SK-MEL-5 (cell line): ENCODE results near the gene FARP1. TPM values are rescaled to one million over a fixed set of nuclear protein-coding genes. Genes with fewer than 3 reads are reported as not detected.

Source experiments
- DNase-seq: peaks from one replicate; pipeline ENCODE4 v3.0.0-alpha.2; 2016; ENCODE audit warnings: low read depth, low spot score
- in situ Hi-C: cut with HindIII; loops from 2 replicates; pipeline ENCODE4 v1.10.0; 2016; ENCODE audit warnings: low sequenced_read_pairs, high pct_unique_total_duplicates, low pct_unique_long_range_greater_than_20kb
- total RNA-seq: library from RNA; depleted of rRNA; stranded (reverse); fragments of >200 nt; shearing (Covaris generic); gene quantifications from 2 replicates; pipeline ENCODE4 v1.2.3, GENCODE V29; 2014

The FARP1 gene
- total RNA-seq, 1 experiment from 2014 or later: 39.8 TPM

- in situ Hi-C loops: no loop called here
- DNase-seq: no peak
Measured at GRCh38 chr13:98232456-98232855, 89.6 kb downstream of the FARP1 start.

GRCh38 chr13:98233127-98233526, 90.2 kb downstream of the FARP1 start:
- in situ Hi-C loops: no loop called here
- DNase-seq: no peak

- in situ Hi-C loops: no loop called here
- DNase-seq: no peak
Measured at GRCh38 chr13:98234348-98234747, 91.5 kb downstream of the FARP1 start.

DNA sequence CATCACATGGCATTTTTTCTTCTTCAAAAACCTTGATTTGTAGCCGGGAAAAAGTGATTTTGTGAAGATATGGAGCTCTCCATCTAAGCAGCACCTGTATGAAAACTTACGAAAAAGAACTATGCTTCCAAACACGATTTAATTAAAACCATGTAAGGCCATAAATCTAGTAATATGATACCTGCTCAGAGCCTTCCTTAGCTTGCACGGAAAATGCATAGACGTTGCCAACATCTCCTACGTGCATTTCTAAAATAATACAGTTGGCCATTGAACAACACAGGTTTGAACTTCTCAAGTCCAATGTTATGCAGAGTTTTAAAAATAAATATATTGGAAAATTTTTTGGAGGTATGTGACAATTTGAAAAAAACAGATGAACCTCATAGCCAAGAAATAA, 93.3 kb downstream of the FARP1 start:
- no peak for DNase-seq
- in situ Hi-C loops: no loop called here

GRCh38 chr13:98237331-98237730, 94.4 kb downstream of the FARP1 start:
- DNase-seq: no peak
- in situ Hi-C loops: no loop called here

DNA sequence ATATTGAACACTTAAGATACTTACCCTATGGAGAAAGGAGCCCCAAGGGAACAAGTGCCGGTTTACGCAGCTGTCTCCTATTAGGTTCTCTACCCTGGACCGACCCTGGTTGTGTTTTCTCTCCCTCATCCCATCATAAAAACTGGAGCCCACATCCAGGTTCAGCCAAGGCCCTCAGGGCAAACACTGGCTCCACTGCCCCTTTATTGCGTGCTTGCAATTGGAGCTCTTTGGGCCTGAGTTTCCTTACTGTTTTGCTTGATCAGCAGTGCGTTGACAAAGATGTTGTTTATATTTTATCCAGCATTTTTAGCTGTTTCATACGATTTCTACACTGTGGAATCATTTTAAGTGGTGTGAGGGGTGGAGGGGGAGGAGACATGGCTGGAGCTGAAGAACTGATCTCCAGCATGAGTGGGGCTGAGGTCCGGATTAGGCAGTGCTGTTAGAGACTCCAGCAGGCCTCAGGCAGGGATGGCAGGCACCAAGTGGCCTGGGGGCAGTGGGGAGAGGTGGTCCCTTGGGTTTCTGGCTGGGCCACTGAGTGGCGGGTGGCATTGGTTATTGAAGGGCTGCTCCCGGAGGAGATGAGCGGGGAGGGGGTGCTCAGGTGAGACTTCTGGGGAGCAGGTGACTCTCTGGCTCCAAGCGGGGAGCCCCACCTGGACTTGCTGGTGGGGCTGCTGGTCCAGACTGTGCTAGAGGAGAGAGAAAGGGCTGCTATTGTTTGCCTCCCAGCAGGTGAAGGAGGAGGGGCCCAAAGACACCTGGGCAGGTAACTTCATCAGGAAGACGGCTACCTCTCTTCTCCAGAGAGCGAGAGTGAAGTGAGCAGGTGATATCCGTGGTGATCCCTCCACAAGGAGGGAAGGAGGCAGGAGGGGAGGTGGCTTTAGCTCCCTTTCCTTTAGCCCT, 96.5 kb downstream of the FARP1 start:
- in situ Hi-C loops: no loop called here
- no peak for DNase-seq

- in situ Hi-C loops: no loop called here
- no peak for DNase-seq
Measured at GRCh38 chr13:98240135-98240534, 97.2 kb downstream of the FARP1 start.

GRCh38 chr13:98240974-98241373, 98.1 kb downstream of the FARP1 start:
- in situ Hi-C loops: no loop called here

GRCh38 chr13:98241976-98242375, 99.1 kb downstream of the FARP1 start:
- in situ Hi-C loops: no loop called here
- DNase-seq: no peak

More at GRCh38 chr13:98240974-98241373, 98.1 kb downstream of the FARP1 start:
- DNase-seq: no peak

- in situ Hi-C loops: no loop called here
- no peak for DNase-seq
Measured at GRCh38 chr13:98242403-98242802, 99.5 kb downstream of the FARP1 start.

DNA sequence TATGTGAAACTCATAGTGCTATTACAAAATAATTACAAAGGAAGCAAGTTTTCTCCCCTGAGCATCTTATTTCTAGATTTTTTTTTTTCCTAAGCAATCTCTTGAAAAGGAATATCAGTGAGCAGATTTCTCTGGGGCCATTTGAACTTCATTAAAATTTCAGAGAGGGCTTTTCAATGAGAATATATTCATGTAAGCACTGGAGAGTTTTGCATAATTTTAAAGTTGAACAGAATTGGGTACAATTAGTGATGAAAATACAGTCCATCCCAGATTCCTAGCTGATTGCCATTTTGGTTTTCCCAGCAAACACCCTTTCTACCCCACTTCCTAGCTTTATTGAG, 101.0 kb downstream of the FARP1 start:
- in situ Hi-C loops: no loop called here
- no peak for DNase-seq

- peak; percentile 22 for DNase-seq
- in situ Hi-C loops: no loop called here
Measured at GRCh38 chr13:98246538-98247172, 103.8 kb downstream of the FARP1 start.

GRCh38 chr13:98251708-98252107, 108.8 kb downstream of the FARP1 start:
- no peak for DNase-seq
- in situ Hi-C loops: no loop called here

- in situ Hi-C loops: no loop called here
- DNase-seq: peak; percentile 24
Measured at GRCh38 chr13:98252931-98253470, 110.1 kb downstream of the FARP1 start.

GRCh38 chr13:98253526-98253925, 110.6 kb downstream of the FARP1 start:
- in situ Hi-C loops: no loop called here
- no peak for DNase-seq

GRCh38 chr13:98254513-98254912, 111.6 kb downstream of the FARP1 start:
- peak; percentile 29 for DNase-seq
- in situ Hi-C loops: no loop called here

DNA sequence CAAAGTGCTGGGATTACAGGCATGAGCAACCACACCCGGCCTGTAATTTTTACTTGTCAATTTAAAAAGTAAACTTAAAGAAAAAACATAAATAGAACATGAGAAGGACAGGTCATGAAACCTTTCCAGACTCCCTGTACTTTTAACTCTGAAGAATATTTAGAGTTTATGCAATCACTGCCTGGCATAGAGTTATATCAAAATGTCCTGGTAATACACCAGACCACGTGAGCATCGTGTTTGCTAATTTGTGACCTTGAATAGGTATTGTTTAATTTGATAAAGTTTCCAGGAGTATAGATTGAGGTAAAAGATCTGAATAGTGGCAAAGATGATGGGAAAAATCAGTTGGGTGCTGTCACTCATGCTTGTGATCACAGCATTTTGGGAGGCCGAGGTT, 115.3 kb downstream of the FARP1 start:
- DNase-seq: no peak
- in situ Hi-C loops: no loop called here

DNA sequence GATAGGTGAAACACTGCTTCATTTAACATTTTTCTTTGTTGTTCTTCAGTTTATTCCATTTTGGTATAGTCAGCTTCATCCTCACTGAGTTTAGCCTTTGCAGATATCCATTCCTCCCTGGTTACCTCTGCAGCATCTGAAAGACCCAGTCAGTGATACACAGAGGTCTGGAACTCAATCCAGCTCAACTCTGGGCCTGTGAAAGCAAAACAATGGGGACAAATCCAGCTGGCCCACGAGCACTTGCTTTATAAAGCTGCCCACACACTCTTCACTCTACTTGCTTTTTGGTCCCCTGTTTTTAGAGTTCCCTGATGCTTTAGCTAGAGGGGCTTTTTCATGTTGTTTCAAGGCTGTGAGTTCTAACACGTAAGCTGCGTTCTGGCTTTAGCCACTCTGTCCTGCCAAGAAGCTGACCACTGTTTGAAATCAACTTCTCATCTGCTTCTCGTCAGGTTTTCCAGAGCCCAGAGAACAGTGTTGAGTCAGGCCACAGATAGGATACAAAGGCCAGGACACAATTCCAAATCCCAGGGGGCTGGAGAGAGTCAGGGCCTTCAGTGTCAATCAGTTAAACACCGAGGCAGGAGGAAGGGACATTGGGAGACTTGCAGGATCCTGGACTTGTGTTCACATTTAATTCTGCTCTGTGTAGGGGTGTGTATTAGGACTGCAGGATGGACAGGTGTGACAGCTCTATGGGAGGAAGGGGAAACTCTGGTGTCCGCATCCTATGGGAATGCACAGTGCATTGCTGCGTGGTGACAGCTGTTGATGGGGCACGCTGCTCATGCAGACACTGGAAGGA, 117.7 kb downstream of the FARP1 start:
- in situ Hi-C loops: no loop called here
- no peak for DNase-seq
